NCI-H748 (cell line): ENCODE data around the gene RAB40AL.
A peak's percentile ranks its signal among the peaks of the same experiment; 100 is the strongest.
"Not testable (repeated sequence)": the region's sequence is repeated elsewhere in the genome, so short reads cannot be mapped to it uniquely, and the experiment has no call there.

Experiments
- DNase-seq: peaks from one replicate; lab custom pipeline; 2025; ENCODE audit not compliant: unreplicated experiment; lab: John Stamatoyannopoulos, UW

Gene RAB40AL

GRCh38 chrX:102936972-102937371 lies at the start of gene RAB40AL:
TSS of gene RAB40AL (plus strand) at chrX:102937272. CDS start at chrX:102937319, 47 bp downstream.
- DNase-seq: not testable (repeated sequence)

- DNase-seq: no peak
These were observed 49.4 kb upstream of the RAB40AL start for GRCh38 chrX:102887687-102888086.

GRCh38 chrX:102892103-102892502 lies 45.0 kb upstream of the RAB40AL start:
- no peak for DNase-seq

- peak; percentile 58 for DNase-seq
These were observed 36.8 kb upstream of the RAB40AL start for GRCh38 chrX:102899940-102900916.

GRCh38 chrX:102902355-102902754 lies 34.7 kb upstream of the RAB40AL start:
- DNase-seq: no peak

GRCh38 chrX:102930990-102931756 lies 5.9 kb upstream of the RAB40AL start:
- no peak for DNase-seq

GRCh38 chrX:102934624-102935023 lies 2.4 kb upstream of the RAB40AL start:
- peak; percentile 13 for DNase-seq

GRCh38 chrX:102950908-102951866 lies 14.1 kb downstream of the RAB40AL start:
- DNase-seq: peak; percentile 53

- DNase-seq: no peak
These were observed 20.7 kb downstream of the RAB40AL start for GRCh38 chrX:102957751-102958150.

- DNase-seq: no peak
These were observed 21.7 kb downstream of the RAB40AL start for GRCh38 chrX:102958794-102959193.

GRCh38 chrX:102959471-102959870 lies 22.4 kb downstream of the RAB40AL start:
- DNase-seq: no peak

GRCh38 chrX:102963955-102964354 lies 26.9 kb downstream of the RAB40AL start:
- DNase-seq: no peak

- DNase-seq: no peak
These were observed 27.9 kb downstream of the RAB40AL start for GRCh38 chrX:102964940-102965339.

- DNase-seq: no peak
These were observed 29.6 kb downstream of the RAB40AL start for GRCh38 chrX:102966701-102967100.

GRCh38 chrX:102968216-102968615 lies 31.1 kb downstream of the RAB40AL start:
- no peak for DNase-seq

- not testable (repeated sequence) for DNase-seq
These were observed 34.5 kb downstream of the RAB40AL start for GRCh38 chrX:102971536-102971935.

GRCh38 chrX:102975016-102975415 lies 37.9 kb downstream of the RAB40AL start:
- DNase-seq: no peak

- DNase-seq: no peak
These were observed 39.2 kb downstream of the RAB40AL start for GRCh38 chrX:102976286-102976685.

GRCh38 chrX:102976793-102977495 lies 39.9 kb downstream of the RAB40AL start:
- no peak for DNase-seq

- no peak for DNase-seq
These were observed 41.5 kb downstream of the RAB40AL start for GRCh38 chrX:102978594-102978993.
